Hippocampal formation (tissue), 2 donors: Measurements from ENCODE around the gene PDCD1LG2.
"Not testable (repeated sequence)": the region's sequence is repeated elsewhere in the genome, so short reads cannot be mapped to it uniquely, and the experiment has no call there.

Experiments used
- DNase-seq, 2 donors: peaks; one replicate each; lab custom pipeline; 2025; lab: John Stamatoyannopoulos, UW

The PDCD1LG2 gene

GRCh38 chr9:5510360-5510931 is at the start of gene PDCD1LG2:
PDCD1LG2 (plus strand) TSS chr9:5510531; CDS start chr9:5522547, 12,016 bp downstream.
- DNase-seq = no peak

- DNase-seq = not testable (repeated sequence)
Measured at GRCh38 chr9:5464831-5465330, 45.5 kb upstream of the PDCD1LG2 start.

- DNase-seq = no peak
Measured at GRCh38 chr9:5466005-5466404, 44.3 kb upstream of the PDCD1LG2 start.

GRCh38 chr9:5466766-5467165 is 43.6 kb upstream of the PDCD1LG2 start:
- no peak for DNase-seq

- no peak for DNase-seq
Measured at GRCh38 chr9:5468850-5469249, 41.5 kb upstream of the PDCD1LG2 start.

- DNase-seq = no peak
Measured at GRCh38 chr9:5470122-5470521, 40.2 kb upstream of the PDCD1LG2 start.

- DNase-seq = no peak
Measured at GRCh38 chr9:5470816-5471215, 39.5 kb upstream of the PDCD1LG2 start.

GRCh38 chr9:5475611-5476010 is 34.7 kb upstream of the PDCD1LG2 start:
- not testable (repeated sequence) for DNase-seq

GRCh38 chr9:5478206-5478605 is 32.1 kb upstream of the PDCD1LG2 start:
- DNase-seq = no peak

GRCh38 chr9:5479994-5480694 is 30.2 kb upstream of the PDCD1LG2 start:
- no peak for DNase-seq

- DNase-seq = no peak
Measured at GRCh38 chr9:5480919-5481318, 29.4 kb upstream of the PDCD1LG2 start.

GRCh38 chr9:5481322-5482040 is 28.9 kb upstream of the PDCD1LG2 start:
- DNase-seq = no peak

- no peak for DNase-seq
Measured at GRCh38 chr9:5482194-5482593, 28.1 kb upstream of the PDCD1LG2 start.

- DNase-seq = no peak
Measured at GRCh38 chr9:5483306-5483705, 27.0 kb upstream of the PDCD1LG2 start.

- DNase-seq = no peak
Measured at GRCh38 chr9:5485378-5486085, 24.8 kb upstream of the PDCD1LG2 start.

- no peak for DNase-seq
Measured at GRCh38 chr9:5486988-5487387, 23.3 kb upstream of the PDCD1LG2 start.

- no peak for DNase-seq
Measured at GRCh38 chr9:5488221-5489008, 21.9 kb upstream of the PDCD1LG2 start.

GRCh38 chr9:5489630-5490490 is 20.5 kb upstream of the PDCD1LG2 start:
- no peak for DNase-seq

- no peak for DNase-seq
Measured at GRCh38 chr9:5492965-5493678, 17.2 kb upstream of the PDCD1LG2 start.
